Adipose tissue (tissue), 3 donors: ENCODE data around the gene GOLGA8K. TPM values are rescaled to one million over a fixed set of nuclear protein-coding genes. Genes with fewer than 3 reads are reported as not detected.
"Not testable (repeated sequence)": the region's sequence is repeated elsewhere in the genome, so short reads cannot be mapped to it uniquely, and the experiment has no call there.

Source experiments
- H3K27ac ChIP-seq: one replicate; pipeline ENCODE4 v1.5.1; 2013; ENCODE audit warnings: low read depth, low read length
- WGBS, 3 donors: extraction: QIAGEN DNeasy Blood & Tissue Kit; methylation state at CpG; one replicate each; pipeline ENCODE4 v1.1.7; 2013; 5-methylcytosine and 5-hydroxymethylcytosine counted together
- polyA plus RNA-seq, 3 donors: library from polyadenylated mRNA; stranded (reverse); fragments of 200-250 nt; gene quantifications; one replicate each; pipeline ENCODE4 v1.2.3, GENCODE V29; 2013
- donor health status: healthy with polysubstance abuse.
- donor health status: Bipolar disorder and iron deficiency.
- donor health status: healthy.

GOLGA8K gene
- polyA plus RNA-seq, 3 donors = 0.33 to 1.8 (median 1.2) TPM

DNA sequence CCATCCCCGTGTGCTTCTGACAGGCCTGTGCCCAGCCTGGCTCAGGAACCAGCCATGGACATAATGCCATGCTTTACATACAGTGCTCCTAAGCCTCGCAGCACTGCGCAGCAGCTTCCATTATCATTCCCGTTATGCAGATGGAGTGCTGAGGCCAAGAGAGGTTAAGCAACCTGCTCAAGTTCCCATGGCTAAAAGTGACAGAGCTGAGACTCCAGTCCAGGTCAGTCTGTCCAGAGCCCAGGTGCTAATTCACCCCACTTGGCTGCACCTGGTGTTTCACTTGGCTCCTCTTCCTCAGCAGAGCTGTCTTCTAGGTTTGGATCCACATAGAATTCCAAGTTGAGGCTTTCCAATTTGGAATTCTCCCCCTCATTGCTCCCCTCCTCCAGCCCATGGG, 41.4 kb downstream of the GOLGA8K start:
- H3K27ac ChIP-seq = not testable (repeated sequence)
- 35 to 73% (median 65%) methylated on average over 3 of the region's 4 CpGs for WGBS, 3 donors

DNA sequence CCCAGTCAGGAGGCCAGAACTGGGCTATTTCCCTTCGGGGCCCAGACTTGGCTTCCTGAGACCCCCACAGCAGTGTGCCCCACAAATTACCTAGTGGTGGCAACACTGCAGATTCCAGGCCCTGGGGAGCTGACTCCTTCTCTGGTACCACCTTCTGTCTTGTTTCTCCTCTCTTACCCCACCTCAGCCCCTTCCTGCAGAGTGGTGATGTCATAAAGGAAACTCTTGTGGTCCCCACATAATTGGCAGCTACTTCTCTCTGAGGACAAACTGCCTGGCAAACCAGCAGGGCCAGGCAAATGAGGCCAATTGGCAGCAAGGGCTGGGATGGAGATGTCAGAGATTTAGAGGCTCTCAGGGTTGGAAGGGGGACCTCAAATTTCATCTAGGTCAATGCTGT, 44.6 kb downstream of the GOLGA8K start:
- 35 to 60% methylated on average over 1 of the region's 1 CpG; no CpG with 5 or more reads in 1 of the 3 donors for WGBS, 3 donors
- H3K27ac ChIP-seq = not testable (repeated sequence)

DNA sequence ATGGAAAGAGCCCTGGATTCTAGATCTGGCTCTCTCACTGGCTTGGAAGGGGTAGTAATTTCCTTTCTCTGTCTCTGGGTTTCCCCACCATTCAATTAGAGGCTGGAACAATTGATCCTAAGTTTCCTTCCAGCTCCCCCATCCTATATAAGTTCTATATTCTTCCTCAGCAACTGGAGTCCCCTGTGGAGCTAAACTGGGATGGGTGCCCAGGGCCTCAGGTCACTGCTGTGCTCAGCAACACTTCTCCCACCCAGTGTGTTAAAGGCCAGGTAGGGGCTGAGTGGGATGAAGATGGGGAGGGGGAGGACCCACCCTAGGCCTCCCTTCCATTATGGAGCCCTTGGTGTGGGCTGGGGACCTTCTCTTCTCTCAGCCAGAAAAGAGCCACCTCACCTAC, 46.2 kb downstream of the GOLGA8K start:
- not testable (repeated sequence) for H3K27ac ChIP-seq

DNA sequence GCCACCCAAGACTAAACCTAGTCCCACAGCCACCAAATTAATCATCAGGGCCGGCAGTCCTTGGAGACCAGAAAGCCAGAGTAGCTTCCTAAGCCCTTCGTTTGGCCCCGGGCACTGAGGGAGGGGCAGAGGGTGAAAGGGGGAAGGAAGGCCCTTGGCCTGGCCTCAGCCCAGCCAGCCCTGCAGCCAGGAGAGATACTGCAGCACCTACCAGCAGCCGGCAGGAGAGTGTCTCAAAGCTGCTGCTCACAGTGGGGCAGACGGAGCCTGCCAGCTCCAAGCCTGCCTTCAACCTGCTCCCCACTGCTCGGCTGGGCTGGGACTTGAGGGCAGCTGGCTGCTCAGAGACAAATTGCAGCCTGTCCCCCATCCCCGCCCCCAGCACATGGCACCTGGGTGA, 50.3 kb downstream of the GOLGA8K start:
- no CpG with 5 or more reads among the region's 7 CpGs for WGBS, 3 donors
- not testable (repeated sequence) for H3K27ac ChIP-seq

DNA sequence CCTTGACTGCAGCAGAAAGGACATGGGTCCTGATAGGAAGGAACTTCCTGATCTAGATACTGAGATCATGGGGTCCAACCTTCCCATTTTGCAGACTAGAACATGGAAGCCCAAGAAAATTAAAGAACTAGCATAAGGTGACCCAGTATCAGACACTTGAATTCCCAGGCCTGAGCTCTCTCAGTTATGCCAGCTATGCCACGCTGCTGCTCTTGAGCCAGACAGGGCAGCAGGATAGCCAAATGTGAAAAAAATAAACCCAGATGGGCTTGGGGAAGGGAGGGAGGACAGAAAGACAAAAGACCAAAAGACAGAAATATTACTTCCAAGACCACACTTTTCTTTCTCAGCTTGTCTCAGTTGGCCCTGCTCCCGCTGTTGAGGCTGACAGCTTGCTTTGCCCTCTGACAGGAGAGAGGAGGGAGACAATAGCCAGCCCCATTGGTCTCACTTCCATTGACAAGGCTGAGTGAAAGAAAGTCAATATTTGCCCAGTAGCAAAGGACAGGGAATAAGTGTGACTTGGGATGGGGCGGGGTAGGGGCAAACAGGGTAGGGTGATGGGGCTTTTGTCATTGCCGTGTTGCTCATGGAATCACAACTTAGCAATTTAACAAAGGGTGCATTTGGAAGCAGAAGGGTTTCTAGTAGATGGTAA, 52.4 kb downstream of the GOLGA8K start:
- not testable (repeated sequence) for H3K27ac ChIP-seq
- WGBS, 3 donors = 86% methylated on average over 2 of the region's 4 CpGs; no CpG with 5 or more reads in 2 of the 3 donors

DNA sequence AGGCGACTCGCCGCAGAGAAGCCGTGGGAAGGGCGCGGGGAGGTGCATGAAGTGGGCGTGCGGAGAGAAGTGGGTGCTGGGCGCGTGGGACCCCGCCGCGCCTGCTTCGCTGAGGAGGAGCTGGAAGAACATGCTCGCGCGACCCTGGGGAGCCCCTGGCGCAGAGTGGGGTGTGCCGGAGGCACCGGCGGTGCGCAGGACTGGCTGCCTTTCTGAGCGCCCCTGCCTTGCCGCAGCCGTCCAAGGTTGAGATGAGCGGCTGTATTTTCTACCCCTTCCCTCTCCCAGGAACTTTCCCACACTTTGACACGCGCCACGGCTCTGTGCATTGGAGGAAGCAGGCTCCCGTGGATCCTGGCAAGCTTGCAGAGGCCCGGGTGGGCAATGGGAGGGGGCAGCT, 56.1 kb downstream of the GOLGA8K start:
- H3K27ac ChIP-seq = not testable (repeated sequence)
- 3% methylated on average over 14 of the region's 31 CpGs; no CpG with 5 or more reads in 2 of the 3 donors for WGBS, 3 donors

DNA sequence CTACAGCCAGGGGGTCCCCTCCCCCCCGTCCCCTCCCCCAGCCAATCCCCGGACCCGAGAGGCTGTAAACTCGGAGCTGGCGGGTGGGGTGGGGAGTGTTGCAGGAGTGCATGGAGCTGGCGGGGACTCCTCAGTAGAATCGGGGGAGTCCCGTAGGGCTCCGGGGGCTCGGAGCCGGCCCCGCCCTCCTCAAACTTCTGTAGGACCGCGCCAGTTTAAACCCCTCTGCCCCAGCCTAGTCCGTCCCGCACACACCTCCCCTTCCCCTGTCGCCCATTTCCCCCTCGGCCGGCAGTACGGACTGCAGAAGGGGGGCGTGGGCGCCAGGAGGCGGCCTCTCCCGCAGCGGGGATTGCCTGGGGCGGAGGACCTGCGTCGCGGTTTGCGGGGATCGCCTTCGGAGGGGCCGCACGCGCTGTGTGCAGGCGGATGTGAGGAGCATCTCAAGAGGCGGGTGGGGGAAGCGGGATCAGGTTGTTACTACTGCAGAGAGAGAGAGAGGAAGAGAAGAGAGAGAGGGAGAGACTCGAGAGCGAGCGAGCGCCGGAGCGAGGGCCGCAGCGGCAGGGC, 57.0 kb downstream of the GOLGA8K start:
- WGBS, 3 donors = 3 to 4% methylated on average over 5 to 10 of the region's 46 CpGs; no CpG with 5 or more reads in 1 of the 3 donors
- H3K27ac ChIP-seq = not testable (repeated sequence)

DNA sequence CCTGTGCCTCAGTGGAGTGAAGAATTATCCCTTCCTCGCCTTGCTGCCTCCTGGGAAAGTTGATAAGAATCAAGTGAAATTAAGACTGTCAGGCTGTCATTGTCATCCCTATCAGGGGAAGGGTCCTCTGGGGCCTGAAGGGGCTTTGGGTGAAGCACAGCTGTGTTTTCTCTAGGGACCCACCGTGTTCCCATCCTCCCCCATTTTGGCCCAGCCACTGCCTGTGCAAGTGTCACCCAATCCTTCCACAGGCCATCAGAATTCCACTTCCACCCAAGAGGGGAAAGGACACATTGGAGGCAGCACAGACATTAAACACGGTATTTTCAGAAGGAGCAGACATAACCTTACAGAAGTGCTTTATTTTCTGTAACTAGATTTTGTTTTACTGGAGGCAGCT, 59.2 kb downstream of the GOLGA8K start:
- WGBS, 3 donors = 39 to 78% (median 75%) methylated on average over 1 of the region's 3 CpGs
- not testable (repeated sequence) for H3K27ac ChIP-seq

Other genes with a start within 250 kb of the GOLGA8K start
- gene GOLGA8O, start 52.3 kb upstream of the GOLGA8K start, polyA plus RNA-seq = under 1 TPM; 0.45 to 0.74 (median 0.51) TPM
- gene GOLGA8N, start 190.2 kb upstream of the GOLGA8K start, polyA plus RNA-seq = 10 to 100 TPM in 2 of 3 donors, 1 to 10 TPM in 1; 7.0 to 57.7 (median 11.5) TPM
- 1 to 10 TPM; 1.1 to 4.2 (median 1.1) TPM for gene ARHGAP11A, start 212.2 kb upstream of the GOLGA8K start, polyA plus RNA-seq
- 10 to 100 TPM in 1 of 3 donors, 1 to 10 TPM in 1, under 1 TPM in 1; 0.83 to 59.5 (median 3.4) TPM for gene SCG5, start 238.4 kb upstream of the GOLGA8K start, polyA plus RNA-seq